Esophagus muscularis mucosa (tissue), 4 donors: ENCODE measurements around the gene CAP2. TPM values are rescaled to one million over a fixed set of nuclear protein-coding genes. Genes with fewer than 3 reads are reported as not detected.

ENCODE experiments used
- DNase-seq: peaks from one replicate; pipeline ENCODE4 v3.0.0-alpha.2; 2017; ENCODE audit errors: extremely low spot score
- H3K27ac ChIP-seq, 4 donors: fragments of 200-600 bp; sonication (generic); replicated peaks in 1 of 4; 1 replicate in 3 of 4; 2 replicates in 1 of 4; pipeline ENCODE4 v1.5.1; 2016 to 2019; ENCODE audit warnings: mild to moderate bottlenecking in 1 of 4
- H3K27me3 ChIP-seq, 4 donors: fragments of 200-600 bp; sonication (generic); one replicate each; pipeline versions ENCODE4 v1.5.1 to v1.6.0; 2016 to 2019
- H3K36me3 ChIP-seq, 4 donors: fragments of 200-600 bp; sonication (generic); one replicate each; pipeline ENCODE4 v1.5.1; 2016 to 2019
- H3K4me1 ChIP-seq, 4 donors: fragments of 200-600 bp; sonication (generic); one replicate each; pipeline ENCODE4 v1.5.1; 2016 to 2019
- H3K4me3 ChIP-seq, 4 donors: fragments of 200-600 bp; sonication (generic); 1 replicate in 2 of 4; 2 replicates in 2 of 4; pipeline ENCODE4 v1.5.1; 2016 to 2019; ENCODE audit warnings: mild to moderate bottlenecking in 4 of 4, moderate library complexity in 1 of 4
- H3K9me3 ChIP-seq, 4 donors: fragments of 200-600 bp; sonication (generic); 1 replicate in 3 of 4; 2 replicates in 1 of 4; pipeline ENCODE4 v1.5.1; 2016 to 2019
- CTCF ChIP-seq, 3 experiments: fragments of 200-600 bp in 2 of 3; fragments of 450-650 bp in 1 of 3; sonication (generic) in 2 of 3; IDR thresholded peaks; one replicate each; pipeline ENCODE4 v1.5.1; 2017 to 2019; ENCODE audit warnings: antibody characterized with exemption in 3 of 3, mild to moderate bottlenecking in 2 of 3, moderate library complexity in 1 of 3
- EP300 ChIP-seq: sonication (generic); formaldehyde crosslinking; IDR thresholded peaks from one replicate; pipeline ENCODE4 v1.6.1; 2017; ENCODE audit warnings: antibody characterized with exemption
- POLR2A ChIP-seq: fragments of 450-650 bp; IDR thresholded peaks from one replicate; pipeline ENCODE4 v1.6.1; 2017; ENCODE audit warnings: antibody characterized with exemption, moderate library complexity, mild to moderate bottlenecking, low read depth
- POLR2AphosphoS5 ChIP-seq, 2 donors: sonication (generic); formaldehyde crosslinking; IDR thresholded peaks; one replicate each; pipeline ENCODE4 v1.6.1; 2017; ENCODE audit warnings: antibody characterized with exemption in 2 of 2
- WGBS: methylation state at CpG from one replicate; pipeline ENCODE4 v1.1.5; 2018; 5-methylcytosine and 5-hydroxymethylcytosine counted together
- intact Hi-C: fragments of 100-400 bp; cut with DNase I; formaldehyde crosslinking; loops from one replicate; pipeline ENCODE4 v1.15.1; 2023
- total RNA-seq, 4 donors: library from RNA; depleted of rRNA; stranded (reverse); fragments of >200 nt; gene quantifications; one replicate each; pipeline versions ENCODE4 v1.1.0 to v1.2.1, GENCODE V29; 2016

Gene CAP2
- total RNA-seq, 4 donors from 2014 or later: 38.3 to 55.6 (median 55.1) TPM

- H3K27ac ChIP-seq: no peak overlapping the region
- DNase-seq: no peak
- peaks cover 0 to 14% (median 2%) of the 10 kb centered on the region in 4 donors for H3K9me3 ChIP-seq
- no peaks in the 10 kb centered on the region for H3K36me3 ChIP-seq
- no peak for TF ChIP-seq POLR2AphosphoS5 (IDR thresholded peaks at IDR 0.05)
- no peak for TF ChIP-seq POLR2A
- TF ChIP-seq EP300: no peak
- TF ChIP-seq CTCF (IDR thresholded peaks at IDR 0.05): no peak
- no peaks in the 10 kb centered on the region for H3K27me3 ChIP-seq
- H3K4me1 ChIP-seq: peaks cover 0 to 11% (median 7%) of the 10 kb centered on the region in 4 donors
- no peak overlapping the region for H3K4me3 ChIP-seq
- intact Hi-C loops: no loop called here
These were observed 27.4 kb upstream of the CAP2 start for GRCh38 chr6:17365961-17366360.

GRCh38 chr6:17367868-17368267 lies 25.5 kb upstream of the CAP2 start:
- peaks cover 0 to 14% (median 2%) of the 10 kb centered on the region in 4 donors for H3K9me3 ChIP-seq
- intact Hi-C loops: no loop called here
- DNase-seq: no peak

DNA sequence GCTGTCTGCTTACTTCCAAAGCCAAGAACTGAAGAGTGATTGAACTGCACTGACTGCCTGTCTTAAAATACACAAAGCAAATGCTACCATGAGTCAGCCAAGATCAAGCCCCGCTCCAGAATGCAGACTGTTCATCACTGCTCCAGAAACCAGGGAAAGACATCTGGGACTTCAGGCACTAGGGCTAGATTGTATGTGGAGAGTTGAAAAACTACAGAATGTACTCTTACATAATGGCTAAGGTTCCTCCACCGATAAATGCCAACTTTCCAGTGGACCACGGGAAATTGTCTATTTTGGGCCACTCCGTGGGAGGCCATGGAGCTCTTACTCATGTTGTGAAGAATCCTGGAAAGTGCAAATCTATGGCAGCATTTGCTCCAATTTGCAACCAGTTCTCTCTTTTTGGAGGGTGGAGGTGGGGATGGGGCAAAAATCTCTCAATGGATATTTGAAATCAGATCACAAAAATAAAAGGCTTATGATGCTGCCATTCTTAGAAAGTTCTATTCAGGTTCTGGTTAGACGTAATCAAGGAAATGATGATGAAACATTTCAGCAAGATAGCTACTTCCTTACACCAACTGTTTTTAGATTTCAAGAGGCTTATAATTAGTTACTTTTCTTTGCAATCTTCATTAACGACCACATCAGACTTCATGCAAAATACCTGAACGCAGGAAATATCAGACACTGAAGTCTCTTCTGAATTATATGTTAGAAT lies 11.8 kb upstream of the CAP2 start:
- Histone ChIP-seq H3K4me3 (no peak overlapping the region), H3K27ac (peak overlapping the region; percentile 56 to 66 (median 62)), H3K36me3 (no peaks in the 10 kb centered on the region), H3K9me3 (no peaks in the 10 kb centered on the region), H3K4me1 (peaks cover 5 to 14% (median 13%) of the 10 kb centered on the region in 4 donors), H3K27me3 (no peaks in the 10 kb centered on the region)
- intact Hi-C loops: no loop called here
- DNase-seq: no peak
- TF ChIP-seq POLR2AphosphoS5 (IDR thresholded peaks at IDR 0.05) (peak; percentile 64 to 75), EP300 (no peak)
- whole genome bisulfite sequencing: 48% methylated on average over 7 of the region's 7 CpGs

More at GRCh38 chr6:17367868-17368267, 25.5 kb upstream of the CAP2 start:
- no peak overlapping the region for H3K27ac ChIP-seq
- H3K36me3 ChIP-seq: no peaks in the 10 kb centered on the region
- TF ChIP-seq POLR2A (no peak), POLR2AphosphoS5 (IDR thresholded peaks at IDR 0.05) (no peak), CTCF (IDR thresholded peaks at IDR 0.05) (no peak), EP300 (no peak)
- H3K4me1 ChIP-seq: no peaks in the 10 kb centered on the region
- H3K4me3 ChIP-seq: no peak overlapping the region
- WGBS: 100% methylated on average over 1 of the region's 1 CpG
- no peaks in the 10 kb centered on the region for H3K27me3 ChIP-seq

DNA sequence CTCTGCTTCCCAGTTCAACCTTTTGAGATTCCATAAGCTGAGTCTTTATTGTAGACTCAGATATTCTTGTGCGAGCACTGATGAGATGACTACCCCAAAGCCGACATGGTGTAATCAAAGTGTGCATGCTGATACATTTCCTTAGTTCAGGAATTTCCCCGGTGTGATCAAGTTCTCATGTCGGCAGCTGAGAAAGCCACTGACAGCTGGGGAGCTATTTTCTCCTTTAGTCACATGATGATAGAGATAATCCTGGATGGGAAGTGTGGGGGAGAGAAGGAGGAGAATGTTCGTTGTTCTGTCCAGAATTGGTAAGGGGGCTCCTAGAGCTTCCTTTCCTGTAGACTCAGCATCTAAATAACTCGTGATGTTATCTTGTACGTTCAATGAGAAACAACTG lies 7.7 kb upstream of the CAP2 start:
- no peak overlapping the region for H3K4me3 ChIP-seq
- H3K36me3 ChIP-seq: no peaks in the 10 kb centered on the region
- 68% methylated on average over 7 of the region's 7 CpGs for WGBS
- no peak for TF ChIP-seq EP300
- TF ChIP-seq POLR2A: no peak
- TF ChIP-seq CTCF (IDR thresholded peaks at IDR 0.05): no peak
- no peak for TF ChIP-seq POLR2AphosphoS5 (IDR thresholded peaks at IDR 0.05)
- DNase-seq: no peak
- no peaks in the 10 kb centered on the region for H3K27me3 ChIP-seq
- no peaks in the 10 kb centered on the region for H3K9me3 ChIP-seq
- intact Hi-C loops: no loop called here
- peaks cover 5 to 21% (median 13%) of the 10 kb centered on the region in 4 donors for H3K4me1 ChIP-seq
- no peak overlapping the region for H3K27ac ChIP-seq

DNA sequence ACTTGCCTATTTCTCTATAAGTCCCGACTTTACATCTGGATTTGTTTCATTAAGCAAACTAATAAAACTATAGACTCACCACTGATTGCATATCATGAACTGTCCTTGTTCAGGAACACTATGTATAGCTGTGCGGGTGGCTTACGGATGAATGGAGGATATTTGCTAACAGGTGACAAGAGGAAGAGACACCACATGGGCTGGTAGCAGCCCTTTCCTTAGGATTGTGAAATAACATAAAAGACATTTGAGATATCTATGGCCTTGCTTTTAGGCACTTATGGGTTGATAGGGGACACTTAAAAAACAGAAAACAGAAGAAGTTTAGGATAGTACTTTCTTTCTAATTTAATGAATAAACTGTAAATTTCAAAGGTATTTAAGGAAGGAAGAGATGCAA lies 5.0 kb upstream of the CAP2 start:
- DNase-seq: no peak
- H3K4me3 ChIP-seq: no peak overlapping the region
- H3K4me1 ChIP-seq: peaks cover 0 to 20% (median 9%) of the 10 kb centered on the region in 4 donors
- no peaks in the 10 kb centered on the region for H3K27me3 ChIP-seq
- no peak overlapping the region for H3K27ac ChIP-seq
- intact Hi-C loops: no loop called here
- H3K9me3 ChIP-seq: no peaks in the 10 kb centered on the region
- TF ChIP-seq POLR2AphosphoS5 (IDR thresholded peaks at IDR 0.05) (no peak), CTCF (IDR thresholded peaks at IDR 0.05) (no peak), EP300 (no peak), POLR2A (no peak)
- 51% methylated on average over 3 of the region's 3 CpGs for WGBS
- no peaks in the 10 kb centered on the region for H3K36me3 ChIP-seq
